Keratinocyte (primary cell): ENCODE data around the gene JAKMIP1. TPM values are rescaled to one million over a fixed set of nuclear protein-coding genes. Genes with fewer than 3 reads are reported as not detected.

Source experiments
- DNase-seq: peaks from one replicate; pipeline ENCODE4 v3.0.0-alpha.2; 2011; ENCODE audit warnings: low read depth, missing footprints, low spot score
- FAIRE-seq: peaks from 2 replicates; lab custom pipeline; 2011; peaks lifted over from hg19 to GRCh38; lab: Jason Lieb, UNC
- H2AFZ ChIP-seq: 2 replicates; pipeline ENCODE4 v1.6.0; 2012; ENCODE audit warnings: low read length, control low read depth, inconsistent platforms; ENCODE audit not compliant: control insufficient read depth
- H3K27ac ChIP-seq: 2 replicates; pipeline ENCODE4 v1.5.1; 2011; ENCODE audit warnings: low read length; ENCODE audit not compliant: control insufficient read depth, insufficient read depth
- H3K27me3 ChIP-seq: 3 replicates; pipeline ENCODE4 v1.6.0; 2011; ENCODE audit warnings: low read length; ENCODE audit not compliant: control insufficient read depth, insufficient read depth; ENCODE audit errors: extremely low read depth
- H3K36me3 ChIP-seq, 2 experiments: 2 replicates in 1 of 2; 3 replicates in 1 of 2; pipeline ENCODE4 v1.5.1; 2011; ENCODE audit warnings: low read length in 2 of 2, mild to moderate bottlenecking in 1 of 2; ENCODE audit not compliant: control insufficient read depth in 2 of 2, insufficient read depth in 2 of 2; ENCODE audit errors: extremely low read depth in 1 of 2
- H3K4me1 ChIP-seq: 3 replicates; pipeline ENCODE4 v1.5.1; 2011; ENCODE audit warnings: low read length; ENCODE audit not compliant: control insufficient read depth, insufficient read depth; ENCODE audit errors: extremely low read depth
- H3K4me2 ChIP-seq: 3 replicates; pipeline ENCODE4 v1.6.0; 2011; ENCODE audit warnings: low read depth, low read length; ENCODE audit not compliant: control insufficient read depth, insufficient read depth; ENCODE audit errors: extremely low read depth
- H3K4me3 ChIP-seq, 3 experiments: fragments of 200-600 bp in 1 of 3; sonication (generic) in 1 of 3; 2 replicates in 2 of 3; 3 replicates in 1 of 3; pipeline ENCODE4 v1.5.1; 2011 to 2016; ENCODE audit warnings: low read length in 3 of 3, mild to moderate bottlenecking in 3 of 3, control low read depth in 2 of 3, inconsistent platforms in 1 of 3, low read depth in 1 of 3, mixed read lengths in 1 of 3, mixed run types in 1 of 3, moderate library complexity in 1 of 3; ENCODE audit not compliant: control insufficient read depth in 2 of 3, insufficient read depth in 2 of 3; ENCODE audit errors: extremely low read depth in 1 of 3
- H3K79me2 ChIP-seq: 2 replicates; pipeline ENCODE4 v1.6.0; 2012; ENCODE audit warnings: low read length; ENCODE audit not compliant: control insufficient read depth, insufficient read depth
- H3K9ac ChIP-seq: 3 replicates; pipeline ENCODE4 v1.6.0; 2011; ENCODE audit warnings: low read length; ENCODE audit not compliant: control insufficient read depth, insufficient read depth; ENCODE audit errors: extremely low read depth
- H3K9me1 ChIP-seq: 3 replicates; pipeline ENCODE4 v1.6.0; 2011; ENCODE audit warnings: low read length; ENCODE audit not compliant: control insufficient read depth, insufficient read depth; ENCODE audit errors: extremely low read depth
- H3K9me3 ChIP-seq: 2 replicates; pipeline ENCODE4 v1.5.1; 2012; ENCODE audit warnings: low read depth, low read length; ENCODE audit not compliant: control insufficient read depth
- H4K20me1 ChIP-seq: 3 replicates; pipeline ENCODE4 v1.6.0; 2011; ENCODE audit warnings: low read length; ENCODE audit not compliant: control insufficient read depth, insufficient read depth; ENCODE audit errors: extremely low read depth
- CTCF ChIP-seq, 3 experiments: IDR thresholded peaks in 1 of 3; conservative IDR thresholded peaks in 1 of 3; optimal IDR thresholded peaks in 1 of 3; 2 replicates in 2 of 3; 3 replicates in 1 of 3; pipeline versions ENCODE3 to v1.5.1; 2011; ENCODE audit warnings: low read length in 3 of 3, mild to moderate bottlenecking in 3 of 3, moderate library complexity in 2 of 3, control low read depth in 1 of 3, inconsistent platforms in 1 of 3; ENCODE audit not compliant: insufficient read depth in 2 of 3; ENCODE audit errors: extremely low read depth in 1 of 3
- EZH2 ChIP-seq: IDR thresholded peaks from one replicate; pipeline ENCODE4 v1.6.1; 2012; ENCODE audit warnings: inconsistent platforms, mild to moderate bottlenecking, low read length, moderate library complexity
- dilution Hi-C: fragments of 300-500 bp; cut with MboI; formaldehyde crosslinking; loops from one replicate; pipeline ENCODE4 v1.7.0; 2020; ENCODE audit warnings: low sequenced_read_pairs; ENCODE audit not compliant: extremely low pct_ligation_motif_present
- polyA plus RNA-seq, 5 experiments: library from polyadenylated mRNA; depleted of rRNA in 3 of 5; stranded (reverse) in 3 of 5; stranded (forward) in 1 of 5; unstranded in 1 of 5; fragments of >200 nt; gene quantifications; 1 replicate in 1 of 5; 2 replicates in 3 of 5; 3 replicates in 1 of 5; pipeline versions ENCODE4 v1.2.1 to v1.2.3, GENCODE V29; 2011 to 2012; ENCODE audit warnings: missing spikeins in 2 of 5, low read depth in 1 of 5, low replicate concordance in 1 of 5

The JAKMIP1 gene
- polyA plus RNA-seq, 1 donor (not counting 4 experiments of a cell fraction or from before 2014, with no cell fraction given), result not detected

- no peak overlapping the region for H3K4me2 ChIP-seq
- no peak overlapping the region for H3K27ac ChIP-seq
- TF ChIP-seq EZH2, result no peak
- TF ChIP-seq CTCF (optimal IDR thresholded peaks at IDR 0.05 in 1 of 3, IDR thresholded peaks at IDR 0.05 in 1 of 3, conservative IDR thresholded peaks at IDR 0.05 in 1 of 3; ENCODE audit: extremely low read depth in 1 of 3, insufficient read depth in 2 of 3, low read length in 3 of 3), result no peak
- no peaks in the 10 kb centered on the region for H3K9me3 ChIP-seq
- H3K9ac ChIP-seq, result no peak overlapping the region
- H3K79me2 ChIP-seq, result no peaks in the 10 kb centered on the region
- dilution Hi-C loops, result no loop called here
- H2AFZ ChIP-seq, result no peak overlapping the region
- H3K9me1 ChIP-seq, result no peaks in the 10 kb centered on the region
- H3K27me3 ChIP-seq, result no peaks in the 10 kb centered on the region
- no peak for FAIRE-seq
- DNase-seq, result no peak
- no peak overlapping the region for H3K4me3 ChIP-seq
- H3K4me1 ChIP-seq, result no peaks in the 10 kb centered on the region
- no peaks in the 10 kb centered on the region for H4K20me1 ChIP-seq
- no peaks in the 10 kb centered on the region for H3K36me3 ChIP-seq
Observed at GRCh38 chr4:6230827-6231662, 30.7 kb upstream of the JAKMIP1 start.

- H3K79me2 ChIP-seq, result no peaks in the 10 kb centered on the region
- H3K9me3 ChIP-seq, result no peaks in the 10 kb centered on the region
- H3K36me3 ChIP-seq, result no peaks in the 10 kb centered on the region
- no peak overlapping the region for H3K4me3 ChIP-seq
- TF ChIP-seq CTCF (optimal IDR thresholded peaks at IDR 0.05 in 1 of 3, IDR thresholded peaks at IDR 0.05 in 1 of 3, conservative IDR thresholded peaks at IDR 0.05 in 1 of 3; ENCODE audit: extremely low read depth in 1 of 3, insufficient read depth in 2 of 3, low read length in 3 of 3), result no peak
- no peak for TF ChIP-seq EZH2
- dilution Hi-C loops, result no loop called here
- H3K9me1 ChIP-seq, result no peaks in the 10 kb centered on the region
- no peak for DNase-seq
- H3K4me2 ChIP-seq, result no peak overlapping the region
- H3K9ac ChIP-seq, result no peak overlapping the region
- no peaks in the 10 kb centered on the region for H3K4me1 ChIP-seq
- no peak overlapping the region for H2AFZ ChIP-seq
- no peak for FAIRE-seq
- no peak overlapping the region for H3K27ac ChIP-seq
- no peaks in the 10 kb centered on the region for H3K27me3 ChIP-seq
- no peaks in the 10 kb centered on the region for H4K20me1 ChIP-seq
Observed at GRCh38 chr4:6230502-6230785, 30.1 kb upstream of the JAKMIP1 start.
